GM12872 (cell line): ENCODE measurements around the gene CEACAM18.

ENCODE experiments used
- TF ChIP-seq, protein P1 (sequence below): IDR thresholded peaks from 3 replicates; pipeline ENCODE4 v1.5.1; 2011; ENCODE audit warnings: low read depth, mild to moderate bottlenecking, low read length, moderate library complexity; ENCODE audit not compliant: insufficient read depth

CEACAM18 gene

GRCh38 chr19:51440846-51441409, 37.4 kb upstream of the CEACAM18 start:
- TF ChIP-seq, protein P1, sequence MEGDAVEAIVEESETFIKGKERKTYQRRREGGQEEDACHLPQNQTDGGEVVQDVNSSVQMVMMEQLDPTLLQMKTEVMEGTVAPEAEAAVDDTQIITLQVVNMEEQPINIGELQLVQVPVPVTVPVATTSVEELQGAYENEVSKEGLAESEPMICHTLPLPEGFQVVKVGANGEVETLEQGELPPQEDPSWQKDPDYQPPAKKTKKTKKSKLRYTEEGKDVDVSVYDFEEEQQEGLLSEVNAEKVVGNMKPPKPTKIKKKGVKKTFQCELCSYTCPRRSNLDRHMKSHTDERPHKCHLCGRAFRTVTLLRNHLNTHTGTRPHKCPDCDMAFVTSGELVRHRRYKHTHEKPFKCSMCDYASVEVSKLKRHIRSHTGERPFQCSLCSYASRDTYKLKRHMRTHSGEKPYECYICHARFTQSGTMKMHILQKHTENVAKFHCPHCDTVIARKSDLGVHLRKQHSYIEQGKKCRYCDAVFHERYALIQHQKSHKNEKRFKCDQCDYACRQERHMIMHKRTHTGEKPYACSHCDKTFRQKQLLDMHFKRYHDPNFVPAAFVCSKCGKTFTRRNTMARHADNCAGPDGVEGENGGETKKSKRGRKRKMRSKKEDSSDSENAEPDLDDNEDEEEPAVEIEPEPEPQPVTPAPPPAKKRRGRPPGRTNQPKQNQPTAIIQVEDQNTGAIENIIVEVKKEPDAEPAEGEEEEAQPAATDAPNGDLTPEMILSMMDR = peak; percentile 2; the same call in 1 of the 3 replicates

DNA sequence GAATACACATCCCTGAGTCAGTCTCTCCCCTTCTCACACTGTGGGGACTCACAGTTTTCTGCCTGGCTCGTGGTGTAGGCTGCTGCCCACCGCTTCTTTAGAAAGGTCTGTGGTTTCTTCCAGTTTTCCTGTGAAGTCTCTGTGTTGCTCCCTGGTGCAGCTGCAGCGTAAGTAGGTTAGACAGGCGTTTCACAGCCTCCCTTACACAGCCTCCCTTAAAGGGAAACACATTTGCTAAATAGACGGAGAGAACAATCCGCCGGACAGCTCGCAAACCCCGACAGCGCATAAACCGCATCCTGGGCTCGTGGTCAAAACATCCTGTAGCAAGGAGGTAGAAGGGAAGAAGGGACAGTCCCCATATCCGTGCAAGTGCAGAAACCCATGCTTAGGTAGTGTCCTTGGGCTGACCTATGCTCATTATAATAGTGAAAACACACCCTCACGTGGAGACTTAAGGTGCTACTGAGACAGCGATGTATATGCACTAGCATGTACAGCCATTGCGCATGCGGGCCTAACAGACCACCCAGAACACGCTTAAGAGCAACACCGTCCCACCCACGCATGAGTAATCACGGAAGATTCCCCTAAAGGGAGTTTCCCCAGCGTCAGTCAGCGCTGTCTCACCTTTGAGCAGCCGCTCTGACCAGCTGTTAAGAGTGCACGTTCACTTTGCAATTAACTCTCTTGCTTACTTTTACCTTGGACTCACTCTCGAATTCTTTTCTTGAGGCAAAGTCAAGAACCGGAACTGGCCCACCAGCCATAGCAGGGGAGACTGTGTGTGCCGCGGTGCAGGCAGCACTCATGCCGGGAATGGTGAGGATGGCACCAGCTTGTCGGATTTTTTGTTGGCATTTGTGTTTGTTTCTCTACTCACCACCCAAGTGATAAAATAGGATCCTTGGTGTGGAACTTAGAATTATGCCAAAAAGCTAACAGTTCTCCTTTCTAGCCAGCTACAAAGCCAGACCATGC, 36.6 kb upstream of the CEACAM18 start:
- TF ChIP-seq, protein P1 = no peak

DNA sequence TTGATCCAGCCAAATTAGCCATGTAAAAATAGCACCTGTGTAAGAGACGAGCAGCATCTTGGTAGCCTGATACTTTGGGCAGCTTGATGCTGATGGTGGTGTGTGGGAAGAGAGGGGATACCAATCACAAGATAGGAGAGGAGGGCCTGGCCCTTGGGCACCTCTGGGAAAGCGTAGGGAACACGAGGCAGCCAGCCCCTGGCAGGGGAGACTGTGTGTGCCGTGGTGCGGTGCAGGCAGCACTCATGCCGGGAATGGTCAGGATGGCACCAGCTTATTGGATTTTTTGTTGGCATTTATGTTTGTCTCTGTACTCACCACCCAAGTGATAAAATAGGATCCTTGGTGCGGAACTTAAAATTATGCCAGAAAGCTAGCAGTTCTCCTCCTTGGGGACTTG, 30.3 kb upstream of the CEACAM18 start:
- TF ChIP-seq, protein P1 = no peak

- TF ChIP-seq, protein P1 = no peak
These were observed 29.8 kb upstream of the CEACAM18 start for GRCh38 chr19:51448411-51449016.

- TF ChIP-seq, protein P1 = no peak
These were observed 27.5 kb upstream of the CEACAM18 start for GRCh38 chr19:51450730-51451307.

- TF ChIP-seq, protein P1 = no peak
These were observed 21.6 kb upstream of the CEACAM18 start for GRCh38 chr19:51456541-51457290.
